Hepatocyte (in vitro differentiated cells): ENCODE results near the gene CLGN. TPM values are rescaled to one million over a fixed set of nuclear protein-coding genes. Genes with fewer than 3 reads are reported as not detected.

ENCODE experiments used
- DNase-seq: peaks from one replicate; pipeline ENCODE4 v3.0.0-alpha.2; 2016; ENCODE audit warnings: low spot score
- H2AFZ ChIP-seq: fragments of 200-600 bp; sonication (generic); 2 replicates; pipeline ENCODE4 v1.6.0; 2016; ENCODE audit warnings: antibody characterized with exemption, mild to moderate bottlenecking
- H3K27ac ChIP-seq: fragments of 200-600 bp; sonication (generic); 2 replicates; pipeline ENCODE4 v1.5.1; 2016; ENCODE audit warnings: mild to moderate bottlenecking
- H3K27me3 ChIP-seq: fragments of 200-600 bp; sonication (generic); 2 replicates; pipeline ENCODE4 v1.6.1; 2016
- H3K36me3 ChIP-seq: fragments of 200-600 bp; sonication (generic); replicated peaks from 2 replicates; pipeline ENCODE4 v1.5.1; 2016; ENCODE audit warnings: low read depth; ENCODE audit not compliant: insufficient read depth
- H3K4me1 ChIP-seq: fragments of 200-600 bp; sonication (generic); 2 replicates; pipeline ENCODE4 v1.5.1; 2016; ENCODE audit warnings: mild to moderate bottlenecking, moderate library complexity; ENCODE audit not compliant: insufficient read depth
- H3K4me2 ChIP-seq: fragments of 200-600 bp; sonication (generic); 2 replicates; pipeline ENCODE4 v1.6.0; 2016
- H3K4me3 ChIP-seq: fragments of 200-600 bp; sonication (generic); 2 replicates; pipeline ENCODE4 v1.5.1; 2016; ENCODE audit warnings: mild to moderate bottlenecking
- H3K79me2 ChIP-seq: fragments of 200-600 bp; sonication (generic); 2 replicates; pipeline ENCODE4 v1.6.0; 2017; ENCODE audit warnings: mild to moderate bottlenecking
- H3K9me2 ChIP-seq: fragments of 200-600 bp; sonication (generic); replicated peaks from 2 replicates; pipeline ENCODE4 v1.6.0; 2017; ENCODE audit warnings: mild to moderate bottlenecking; ENCODE audit not compliant: insufficient read depth
- H3K9me3 ChIP-seq: fragments of 200-600 bp; sonication (generic); 2 replicates; pipeline ENCODE4 v1.5.1; 2016; ENCODE audit warnings: low read depth, mild to moderate bottlenecking
- H4K20me1 ChIP-seq: fragments of 200-600 bp; sonication (generic); 2 replicates; pipeline ENCODE4 v1.6.0; 2016; ENCODE audit warnings: mild to moderate bottlenecking; ENCODE audit not compliant: insufficient read depth, poor library complexity, severe bottlenecking
- EZH2 ChIP-seq: fragments of 200-600 bp; sonication (generic); IDR thresholded peaks from 2 replicates; pipeline ENCODE4 v1.6.1; 2016; ENCODE audit warnings: antibody characterized with exemption, mild to moderate bottlenecking, borderline replicate concordance
- EZH2phosphoT487 ChIP-seq: fragments of 200-600 bp; sonication (generic); IDR thresholded peaks from one replicate; pipeline ENCODE4 v1.6.1; 2018; ENCODE audit warnings: antibody characterized with exemption, mild to moderate bottlenecking, low read depth, moderate library complexity; ENCODE audit not compliant: unreplicated experiment, severe bottlenecking
- WGBS: methylation state at CpG from one replicate; pipeline ENCODE4 v1.1.6; 2016; ENCODE audit warnings: low lambda C conversion rate; ENCODE audit errors: missing lambda C conversion rate; 5-methylcytosine and 5-hydroxymethylcytosine counted together
- polyA plus RNA-seq: library from polyadenylated mRNA; unstranded; fragments of >200 nt; fragmentation: Nextera tagmentation; extraction: Ambion mirVana; gene quantifications from 2 replicates; pipeline ENCODE4 v1.2.1, GENCODE V29; 2016
- total RNA-seq: library from RNA; depleted of rRNA; stranded (reverse); fragments of >200 nt; gene quantifications from 2 replicates; pipeline ENCODE4 v1.2.3, GENCODE V29; 2014
- TF ChIP-seq, protein P1 (sequence below): fragments of 200-600 bp; sonication (generic); IDR thresholded peaks from 2 replicates; pipeline ENCODE4 v1.5.1; 2016; ENCODE audit warnings: antibody characterized with exemption, mild to moderate bottlenecking; ENCODE audit not compliant: poor library complexity

Gene CLGN
- total and polyA plus RNA-seq, 2 experiments from 2014 or later: 26.8 to 30.7 TPM

GRCh38 chr4:140395668-140396067 is 31.8 kb downstream of the CLGN start:
- WGBS: 76% methylated on average over 5 of the region's 5 CpGs
- no peak for DNase-seq
- TF ChIP-seq EZH2 (no peak), EZH2phosphoT487 (no peak)
- TF ChIP-seq, protein P1, sequence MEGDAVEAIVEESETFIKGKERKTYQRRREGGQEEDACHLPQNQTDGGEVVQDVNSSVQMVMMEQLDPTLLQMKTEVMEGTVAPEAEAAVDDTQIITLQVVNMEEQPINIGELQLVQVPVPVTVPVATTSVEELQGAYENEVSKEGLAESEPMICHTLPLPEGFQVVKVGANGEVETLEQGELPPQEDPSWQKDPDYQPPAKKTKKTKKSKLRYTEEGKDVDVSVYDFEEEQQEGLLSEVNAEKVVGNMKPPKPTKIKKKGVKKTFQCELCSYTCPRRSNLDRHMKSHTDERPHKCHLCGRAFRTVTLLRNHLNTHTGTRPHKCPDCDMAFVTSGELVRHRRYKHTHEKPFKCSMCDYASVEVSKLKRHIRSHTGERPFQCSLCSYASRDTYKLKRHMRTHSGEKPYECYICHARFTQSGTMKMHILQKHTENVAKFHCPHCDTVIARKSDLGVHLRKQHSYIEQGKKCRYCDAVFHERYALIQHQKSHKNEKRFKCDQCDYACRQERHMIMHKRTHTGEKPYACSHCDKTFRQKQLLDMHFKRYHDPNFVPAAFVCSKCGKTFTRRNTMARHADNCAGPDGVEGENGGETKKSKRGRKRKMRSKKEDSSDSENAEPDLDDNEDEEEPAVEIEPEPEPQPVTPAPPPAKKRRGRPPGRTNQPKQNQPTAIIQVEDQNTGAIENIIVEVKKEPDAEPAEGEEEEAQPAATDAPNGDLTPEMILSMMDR: no peak
- H2AFZ ChIP-seq: no peak overlapping the region
- no peaks in the 10 kb centered on the region for H3K9me2 ChIP-seq
- no peaks in the 10 kb centered on the region for H3K27me3 ChIP-seq
- H4K20me1 ChIP-seq: no peaks in the 10 kb centered on the region
- no peaks in the 10 kb centered on the region for H3K79me2 ChIP-seq
- no peaks in the 10 kb centered on the region for H3K9me3 ChIP-seq
- no peaks in the 10 kb centered on the region for H3K36me3 ChIP-seq
- H3K27ac ChIP-seq: no peak overlapping the region
- H3K4me2 ChIP-seq: no peak overlapping the region
- H3K4me1 ChIP-seq: no peaks in the 10 kb centered on the region
- no peak overlapping the region for H3K4me3 ChIP-seq

DNA sequence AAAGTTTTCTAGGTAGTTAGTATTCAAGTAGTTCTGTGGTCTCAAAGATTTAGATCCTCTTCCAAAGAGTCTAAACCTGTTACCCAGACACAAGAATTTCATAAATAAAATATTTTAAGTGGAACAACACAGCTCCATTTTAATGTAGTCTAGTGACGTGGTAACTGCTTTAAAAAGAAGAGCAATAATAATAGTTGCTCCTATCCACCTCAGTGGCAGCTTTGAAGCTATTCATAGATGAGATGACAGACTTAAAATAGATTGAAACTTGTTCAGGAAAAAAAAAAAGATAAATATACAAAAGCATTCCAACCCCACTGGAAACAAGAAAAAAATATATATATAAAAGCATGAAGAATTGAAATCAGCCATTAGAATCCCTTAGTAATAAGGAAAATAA is 39.4 kb downstream of the CLGN start:
- Histone ChIP-seq H3K4me3 (no peak overlapping the region), H2AFZ (no peak overlapping the region), H3K4me2 (no peak overlapping the region), H3K27ac (no peak overlapping the region), H3K9me3 (no peaks in the 10 kb centered on the region), H3K4me1 (no peaks in the 10 kb centered on the region), H3K36me3 (no peaks in the 10 kb centered on the region), H3K79me2 (no peaks in the 10 kb centered on the region), H4K20me1 (no peaks in the 10 kb centered on the region), H3K9me2 (no peaks in the 10 kb centered on the region), H3K27me3 (no peaks in the 10 kb centered on the region)
- TF ChIP-seq, protein P1: no peak
- TF ChIP-seq EZH2phosphoT487 (no peak), EZH2 (no peak)
- 81% methylated on average over 1 of the region's 1 CpG for WGBS
- DNase-seq: no peak

DNA sequence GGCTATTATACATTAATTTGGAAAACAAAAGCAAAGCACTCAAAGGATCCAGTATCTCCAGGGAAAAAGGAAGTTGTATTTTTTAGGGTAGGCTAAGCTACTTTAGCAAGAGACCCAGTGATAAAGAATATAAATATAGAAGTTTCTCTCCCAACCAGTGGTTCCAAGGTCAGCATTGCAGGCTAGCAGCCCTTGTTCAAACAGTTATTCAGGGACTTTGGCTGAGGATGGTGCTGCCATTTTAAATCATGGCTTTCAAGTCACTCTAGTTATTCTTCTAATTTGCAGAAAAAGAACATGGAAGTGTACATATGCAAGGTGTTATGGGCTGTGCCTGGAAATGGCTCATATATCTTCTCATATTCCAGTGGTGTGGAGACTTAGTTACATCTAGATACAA is 44.7 kb downstream of the CLGN start:
- H4K20me1 ChIP-seq: peaks cover 8% of the 10 kb centered on the region
- peaks cover 33% of the 10 kb centered on the region for H3K79me2 ChIP-seq
- TF ChIP-seq EZH2: no peak
- TF ChIP-seq, protein P1: no peak
- TF ChIP-seq EZH2phosphoT487: no peak
- H3K27ac ChIP-seq: no peak overlapping the region
- no peak overlapping the region for H3K4me3 ChIP-seq
- no peak overlapping the region for H2AFZ ChIP-seq
- no peaks in the 10 kb centered on the region for H3K36me3 ChIP-seq
- no peaks in the 10 kb centered on the region for H3K9me2 ChIP-seq
- DNase-seq: no peak
- no peaks in the 10 kb centered on the region for H3K9me3 ChIP-seq
- H3K4me1 ChIP-seq: no peaks in the 10 kb centered on the region
- H3K27me3 ChIP-seq: no peaks in the 10 kb centered on the region
- no peak overlapping the region for H3K4me2 ChIP-seq

DNA sequence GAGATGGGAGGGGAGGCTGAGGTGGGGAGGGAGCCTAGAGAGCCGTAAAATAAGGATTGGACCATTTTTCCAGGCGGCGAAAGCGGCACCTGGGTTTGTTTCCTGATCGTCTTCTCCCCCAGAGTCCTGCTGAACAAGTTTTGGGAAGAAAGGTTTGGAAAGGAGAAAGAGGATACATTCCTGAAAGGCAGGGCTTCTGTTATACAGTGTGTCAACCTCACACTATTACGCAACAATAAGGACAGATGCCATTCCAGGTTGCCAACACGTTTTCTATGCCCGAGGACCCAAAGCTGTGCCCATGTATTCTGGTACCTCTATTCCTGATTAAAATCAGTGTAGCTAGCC is 53.3 kb downstream of the CLGN start:
- Histone ChIP-seq H3K36me3 (no peaks in the 10 kb centered on the region), H3K4me1 (peaks cover 11% of the 10 kb centered on the region), H3K27me3 (no peaks in the 10 kb centered on the region), H3K9me3 (no peaks in the 10 kb centered on the region), H2AFZ (peak overlapping the region; percentile 52), H3K4me2 (peak overlapping the region; percentile 91), H4K20me1 (peaks cover 28% of the 10 kb centered on the region), H3K27ac (peak overlapping the region; percentile 83), H3K4me3 (peak overlapping the region; percentile 25), H3K9me2 (no peaks in the 10 kb centered on the region), H3K79me2 (peaks cover 55% of the 10 kb centered on the region)
- no peak for TF ChIP-seq EZH2
- no peak for TF ChIP-seq EZH2phosphoT487
- TF ChIP-seq, protein P1: no peak
- no peak for DNase-seq
- 4% methylated on average over 8 of the region's 8 CpGs for WGBS
